OCI-LY3 (cell line): Measurements from ENCODE around the gene DOCK1.

Experiments used
- CTCF ChIP-seq: fragments of 200-600, 300-600 bp; sonication (generic); IDR thresholded peaks from 2 replicates; pipeline ENCODE4 v1.5.1; 2014; ENCODE audit warnings: antibody characterized with exemption, low read length, low read depth
- EZH2phosphoT487 ChIP-seq: fragments of 200-600 bp; shearing (Covaris generic); IDR thresholded peaks from 2 replicates; pipeline ENCODE4 v1.6.1; 2018; ENCODE audit warnings: antibody characterized with exemption, mixed run types, low read depth

GRCh38 chr10:127071126-127071525, 165.9 kb downstream of the DOCK1 start:
- TF ChIP-seq CTCF (no peak), EZH2phosphoT487 (no peak)
